GM23248 (cell line): Measurements from ENCODE around the gene PKLR. TPM values are rescaled to one million over a fixed set of nuclear protein-coding genes. Genes with fewer than 3 reads are reported as not detected.

Experiments used
- DNase-seq: peaks from one replicate; pipeline ENCODE4 v3.0.0-alpha.2; 2015
- H2AFZ ChIP-seq: fragments of 200-600 bp; sonication (generic); 2 replicates; pipeline ENCODE4 v1.6.1; 2016; ENCODE audit warnings: antibody characterized with exemption
- H3F3A ChIP-seq: fragments of 200-600 bp; sonication (generic); 2 replicates; pipeline ENCODE4 v1.6.1; 2016; ENCODE audit warnings: mild to moderate bottlenecking, antibody characterized with exemption, mixed run types; ENCODE audit not compliant: insufficient read depth
- H3K27ac ChIP-seq: fragments of 200-600 bp; sonication (generic); 2 replicates; pipeline ENCODE4 v1.5.1; 2016; ENCODE audit warnings: mild to moderate bottlenecking
- H3K27me3 ChIP-seq: fragments of 200-600 bp; sonication (generic); replicated peaks from 2 replicates; pipeline ENCODE4 v1.6.1; 2016; ENCODE audit warnings: mild to moderate bottlenecking; ENCODE audit not compliant: insufficient read depth
- H3K36me3 ChIP-seq: fragments of 200-600 bp; sonication (generic); 2 replicates; pipeline ENCODE4 v1.6.1; 2016; ENCODE audit warnings: low read depth, mild to moderate bottlenecking
- H3K4me1 ChIP-seq: fragments of 200-600 bp; sonication (generic); 2 replicates; pipeline ENCODE4 v1.6.1; 2016; ENCODE audit warnings: mild to moderate bottlenecking; ENCODE audit not compliant: insufficient read depth
- H3K4me2 ChIP-seq: fragments of 200-600 bp; sonication (generic); one replicate; pipeline ENCODE4 v1.6.1; 2016; ENCODE audit warnings: mild to moderate bottlenecking; ENCODE audit not compliant: unreplicated experiment
- H3K4me3 ChIP-seq: fragments of 200-600 bp; sonication (generic); 2 replicates; pipeline ENCODE4 v1.5.1; 2016; ENCODE audit warnings: mild to moderate bottlenecking
- H3K79me2 ChIP-seq: fragments of 200-600 bp; sonication (generic); 2 replicates; pipeline ENCODE4 v1.6.1; 2016; ENCODE audit warnings: mild to moderate bottlenecking; ENCODE audit not compliant: insufficient read depth
- H3K9ac ChIP-seq: fragments of 200-600 bp; sonication (generic); 2 replicates; pipeline ENCODE4 v1.6.1; 2016; ENCODE audit warnings: mild to moderate bottlenecking
- H3K9me2 ChIP-seq: fragments of 200-600 bp; sonication (generic); 2 replicates; pipeline ENCODE4 v1.6.1; 2016; ENCODE audit warnings: mixed run types, mild to moderate bottlenecking, moderate library complexity; ENCODE audit not compliant: insufficient read depth
- H3K9me3 ChIP-seq: fragments of 200-600 bp; sonication (generic); one replicate; pipeline ENCODE4 v1.6.1; 2017; ENCODE audit warnings: low read depth
- H4K20me1 ChIP-seq: fragments of 200-600 bp; sonication (generic); 2 replicates; pipeline ENCODE4 v1.6.0; 2016; ENCODE audit not compliant: insufficient read depth
- EZH2 ChIP-seq: fragments of 200-600 bp; sonication (generic); IDR thresholded peaks from 2 replicates; pipeline ENCODE4 v1.6.1; 2018; ENCODE audit warnings: antibody characterized with exemption, mild to moderate bottlenecking; ENCODE audit not compliant: insufficient read depth, poor library complexity, severe bottlenecking
- EZH2phosphoT487 ChIP-seq: fragments of 200-600 bp; sonication (generic); IDR thresholded peaks from 2 replicates; pipeline ENCODE4 v1.6.1; 2018; ENCODE audit warnings: antibody characterized with exemption, moderate library complexity, mild to moderate bottlenecking, low read depth; ENCODE audit not compliant: insufficient read depth
- WGBS, 2 experiments: methylation state at CpG; one replicate each; pipeline ENCODE4 v1.1.6; 2015 to 2017; ENCODE audit warnings: low lambda C conversion rate in 2 of 2, low coverage in 1 of 2; ENCODE audit errors: missing lambda C conversion rate in 2 of 2; 5-methylcytosine and 5-hydroxymethylcytosine counted together
- in situ Hi-C: fragments of 300-500 bp; cut with MboI; formaldehyde crosslinking; loops from 2 replicates; pipeline ENCODE4 v1.15.0; 2020
- polyA plus RNA-seq: library from polyadenylated mRNA; unstranded; fragments of >200 nt; fragmentation: Nextera tagmentation; extraction: Ambion mirVana; gene quantifications from 2 replicates; pipeline ENCODE4 v1.2.1, GENCODE V29; 2016
- total RNA-seq: library from RNA; depleted of rRNA; stranded (reverse); fragments of >200 nt; shearing (Covaris generic); gene quantifications from 2 replicates; pipeline ENCODE4 v1.2.3, GENCODE V29; 2014

The PKLR gene
- total and polyA plus RNA-seq, 2 experiments from 2014 or later, result not detected

DNA sequence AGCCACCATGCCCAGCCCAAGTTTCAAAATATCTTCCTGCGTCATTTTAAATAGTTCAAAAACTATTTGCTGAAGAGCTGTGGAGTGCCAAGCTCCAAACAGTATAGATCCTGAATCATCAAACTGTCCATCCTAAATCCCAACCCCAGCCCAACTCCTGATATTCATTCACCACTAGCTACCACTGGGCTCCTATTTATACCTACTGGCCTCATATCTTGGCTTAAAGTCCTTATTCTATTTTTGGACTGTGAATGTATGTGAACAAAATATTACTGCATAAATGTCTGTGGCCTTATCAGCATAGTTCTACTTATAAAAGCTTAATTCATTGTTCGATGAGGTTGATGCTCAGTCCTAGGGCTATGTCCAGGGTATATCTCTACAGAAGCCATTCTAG lies 33.9 kb downstream of the PKLR start:
- Histone ChIP-seq H3K27ac (no peak overlapping the region), H3K36me3 (peaks cover 68% of the 10 kb centered on the region), H3K4me1 (peaks cover 8% of the 10 kb centered on the region), H3K27me3 (no peaks in the 10 kb centered on the region), H3K4me3 (no peak overlapping the region), H3F3A (peaks cover 71% of the 10 kb centered on the region), H3K4me2 (no peak overlapping the region), H2AFZ (no peak overlapping the region), H3K9ac (peak overlapping the region; percentile 24; the same call in 1 of the 2 replicates), H4K20me1 (peaks cover 5% of the 10 kb centered on the region), H3K9me3 (no peaks in the 10 kb centered on the region), H3K9me2 (no peaks in the 10 kb centered on the region), H3K79me2 (peaks cover 53% of the 10 kb centered on the region)
- TF ChIP-seq EZH2 (no peak), EZH2phosphoT487 (no peak)
- in situ Hi-C loops, result no loop called here
- DNase-seq, result no peak
- 95 to 100% methylated on average over 2 of the region's 2 CpGs for WGBS, 2 experiments

DNA sequence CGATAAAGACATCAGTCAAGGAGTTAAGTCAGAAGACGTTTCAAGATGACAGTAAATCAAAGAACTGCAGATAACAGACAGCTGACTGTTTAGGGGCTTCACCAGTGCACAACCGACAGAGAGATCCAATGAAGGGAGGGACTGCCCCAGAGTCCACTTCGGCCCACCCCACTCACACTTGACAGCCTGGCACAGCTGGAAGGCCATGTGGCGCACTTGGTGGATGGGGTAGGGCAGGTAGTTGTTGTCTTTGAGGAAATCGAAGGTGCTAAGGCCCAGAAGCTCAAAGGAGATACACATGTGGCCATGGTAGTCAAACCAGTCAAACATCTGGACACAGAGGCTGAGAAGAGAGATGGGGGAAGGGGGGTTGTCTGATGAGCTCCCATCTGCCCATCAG lies 34.7 kb downstream of the PKLR start:
- Histone ChIP-seq H3K4me1 (no peaks in the 10 kb centered on the region; the same call in 1 of the 2 replicates), H3K27ac (no peak overlapping the region), H3K4me3 (no peak overlapping the region), H3K27me3 (no peaks in the 10 kb centered on the region), H4K20me1 (peaks cover 2% of the 10 kb centered on the region; the same call in 1 of the 2 replicates), H3K9me3 (no peaks in the 10 kb centered on the region), H3F3A (peaks cover 69% of the 10 kb centered on the region), H3K79me2 (peaks cover 48% of the 10 kb centered on the region), H3K4me2 (no peak overlapping the region), H3K9ac (no peak overlapping the region), H3K36me3 (peaks cover 68% of the 10 kb centered on the region), H2AFZ (no peak overlapping the region), H3K9me2 (no peaks in the 10 kb centered on the region)
- no peak for TF ChIP-seq EZH2
- no peak for TF ChIP-seq EZH2phosphoT487
- no peak for DNase-seq
- in situ Hi-C loops, result no loop called here
- 85 to 87% methylated on average over 6 of the region's 6 CpGs for WGBS, 2 experiments

DNA sequence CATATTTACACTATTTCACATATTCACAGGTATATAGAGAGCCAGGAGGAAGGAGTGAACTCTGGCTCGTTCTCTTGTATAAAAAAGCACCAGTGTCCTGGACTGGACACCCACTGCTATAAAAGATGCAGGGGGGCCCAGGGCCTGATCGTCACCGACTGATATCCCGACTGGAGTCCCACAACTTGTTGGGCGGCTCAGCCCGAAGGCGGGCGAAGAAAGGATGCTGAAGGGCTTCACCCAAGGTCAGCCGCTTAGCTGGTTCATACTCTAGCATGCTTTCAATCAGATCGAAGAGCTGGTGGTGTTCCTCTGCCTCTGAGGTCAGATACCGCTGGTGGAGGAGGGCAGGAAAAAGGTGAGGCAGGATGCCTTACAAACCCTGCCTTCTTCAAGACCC lies 38.2 kb downstream of the PKLR start:
- Histone ChIP-seq H3K4me2 (no peak overlapping the region), H3K9ac (peak overlapping the region; percentile 89), H2AFZ (no peak overlapping the region), H3K27me3 (no peaks in the 10 kb centered on the region), H3K9me2 (no peaks in the 10 kb centered on the region), H3K27ac (peak overlapping the region; percentile 76), H3K36me3 (peaks cover 49% of the 10 kb centered on the region), H3K4me3 (no peak overlapping the region), H3K79me2 (peaks cover 38% of the 10 kb centered on the region), H3K9me3 (no peaks in the 10 kb centered on the region), H4K20me1 (no peaks in the 10 kb centered on the region), H3K4me1 (peaks cover 8% of the 10 kb centered on the region), H3F3A (peaks cover 68% of the 10 kb centered on the region)
- no peak for DNase-seq
- TF ChIP-seq EZH2phosphoT487 (no peak), EZH2 (no peak)
- WGBS, 2 experiments, result 94 to 98% methylated on average over 11 of the region's 11 CpGs
- in situ Hi-C loops, result no loop called here

DNA sequence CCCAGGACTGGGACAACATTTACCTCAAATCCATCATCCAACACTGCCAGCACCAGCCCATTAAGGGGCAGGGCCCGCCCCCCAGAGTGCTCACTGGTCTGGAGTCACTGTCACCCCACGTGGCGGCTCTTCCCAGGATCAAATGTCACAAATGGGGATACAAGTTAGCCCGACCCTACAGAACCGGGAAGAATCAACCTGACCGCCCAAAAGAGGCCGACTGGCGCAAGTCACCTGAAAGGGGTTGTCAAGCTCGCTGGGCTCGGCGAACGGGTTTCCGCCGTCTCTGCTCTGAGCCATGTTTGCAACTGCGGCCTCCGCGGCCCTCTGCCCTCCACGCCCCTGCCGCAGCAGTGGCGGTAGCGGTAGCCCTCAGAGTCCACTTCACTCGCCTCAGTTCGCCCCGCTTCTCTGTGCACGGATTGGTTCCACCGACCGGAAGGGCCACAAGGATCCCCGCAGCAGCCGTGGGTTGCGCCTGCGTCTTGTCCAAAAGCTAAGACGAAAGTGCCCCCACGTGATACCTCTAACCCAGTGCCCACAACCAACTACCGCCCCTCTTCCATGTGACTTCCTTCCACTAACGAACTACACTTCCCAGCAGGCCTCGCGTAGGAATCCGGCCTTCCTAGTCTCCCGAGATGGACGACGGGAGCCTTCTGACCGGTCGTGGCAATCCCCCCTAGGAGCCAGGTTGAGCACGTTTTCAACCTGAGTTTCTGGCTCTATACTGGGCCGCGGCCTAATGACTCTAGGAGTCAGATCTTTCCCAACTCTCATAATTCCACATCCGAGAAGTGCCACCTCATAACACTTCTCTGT lies 39.2 kb downstream of the PKLR start, which contains the start of gene SCAMP3:
Gene SCAMP3, minus strand, starts transcription at position 509 of the 822 bp plus-strand sequence. Its CDS starts 209 bp downstream, at position 300.
- H3K4me3 ChIP-seq, result peak within 1 kb of the TSS; percentile 98
- peaks cover 39% of the 10 kb centered on the region for H3K36me3 ChIP-seq
- peaks cover 28% of the 10 kb centered on the region for H3K79me2 ChIP-seq
- peak; percentile 99 for DNase-seq
- H3K9me2 ChIP-seq, result no peaks in the 10 kb centered on the region
- TF ChIP-seq EZH2 (no peak), EZH2phosphoT487 (no peak)
- 1% methylated on average over 44 to 47 of the region's 47 CpGs for WGBS, 2 experiments
- peak within 1 kb of the TSS; percentile 89 for H3K9ac ChIP-seq
- H3K9me3 ChIP-seq, result no peaks in the 10 kb centered on the region
- in situ Hi-C loops, result no loop called here
- H4K20me1 ChIP-seq, result no peaks in the 10 kb centered on the region
- H3K4me1 ChIP-seq, result peaks cover 8% of the 10 kb centered on the region
- H3F3A ChIP-seq, result peaks cover 61% of the 10 kb centered on the region
- H3K27ac ChIP-seq, result peak within 1 kb of the TSS; percentile 76
- H3K27me3 ChIP-seq, result no peaks in the 10 kb centered on the region
- peak within 1 kb of the TSS; percentile 85 for H2AFZ ChIP-seq
- peak within 1 kb of the TSS; percentile 95 for H3K4me2 ChIP-seq
